Adipocyte (in vitro differentiated cells): ENCODE data around the gene GYG2.
"Not testable (repeated sequence)": the region's sequence is repeated elsewhere in the genome, so short reads cannot be mapped to it uniquely, and the experiment has no call there.

Experiments used
- DNase-seq: peaks from one replicate; pipeline ENCODE4 v3.0.0-alpha.2; 2015; ENCODE audit warnings: low read depth
- H3K27me3 ChIP-seq: replicated peaks from 2 replicates; pipeline ENCODE4 v1.7.0; 2013; ENCODE audit warnings: mild to moderate bottlenecking, low read length, moderate library complexity; ENCODE audit not compliant: control insufficient read depth, insufficient read depth
- H3K36me3 ChIP-seq: 2 replicates; pipeline ENCODE4 v1.7.0; 2013; ENCODE audit warnings: low read length, mild to moderate bottlenecking, moderate library complexity; ENCODE audit not compliant: control insufficient read depth, insufficient read depth, severe bottlenecking
- H3K4me1 ChIP-seq: 2 replicates; pipeline ENCODE4 v1.7.0; 2013; ENCODE audit warnings: mild to moderate bottlenecking, low read length, moderate library complexity; ENCODE audit not compliant: control insufficient read depth, insufficient read depth
- H3K4me3 ChIP-seq: 2 replicates; pipeline ENCODE4 v1.7.0; 2013; ENCODE audit warnings: mild to moderate bottlenecking, low read length, moderate library complexity
- H3K9ac ChIP-seq: 2 replicates; pipeline ENCODE4 v1.7.0; 2013; ENCODE audit warnings: mild to moderate bottlenecking, low read length, moderate library complexity
- H3K9me3 ChIP-seq: 2 replicates; pipeline ENCODE4 v1.7.0; 2013; ENCODE audit warnings: mild to moderate bottlenecking, low read length, moderate library complexity; ENCODE audit not compliant: control insufficient read depth

GYG2 gene

DNA sequence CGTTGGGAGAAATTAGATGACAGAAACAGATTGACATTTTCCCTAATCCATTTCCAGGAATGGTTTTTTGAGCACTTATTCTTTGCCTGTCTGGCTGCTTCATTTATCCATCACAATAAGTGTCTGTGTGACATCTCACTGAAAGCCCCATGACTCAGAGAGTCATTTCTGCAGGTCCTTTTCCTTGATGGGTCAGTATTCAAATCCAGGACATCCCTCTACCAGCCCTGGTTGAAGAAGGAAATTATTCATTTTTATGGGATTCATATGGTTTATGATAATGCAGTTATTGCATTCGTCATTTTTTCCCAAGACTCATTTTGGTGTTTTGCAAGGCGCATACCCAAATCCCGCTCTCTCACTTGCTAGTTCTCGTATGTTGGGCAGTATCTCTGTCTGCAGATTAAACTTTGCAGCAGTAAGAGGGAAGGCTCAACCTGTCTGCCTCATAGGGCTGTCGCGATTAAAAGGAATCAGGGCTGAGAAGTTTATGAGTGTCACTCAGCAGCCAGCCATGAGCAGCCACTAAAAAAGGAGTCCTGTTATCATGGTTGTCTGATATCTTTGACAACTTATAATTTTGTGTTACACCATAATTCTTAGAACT lies 44.0 kb downstream of the GYG2 start:
- H3K4me3 ChIP-seq, result no peak overlapping the region
- H3K9ac ChIP-seq, result no peak overlapping the region
- no peaks in the 10 kb centered on the region for H3K27me3 ChIP-seq
- no peaks in the 10 kb centered on the region for H3K4me1 ChIP-seq
- H3K36me3 ChIP-seq, result peaks cover 23% of the 10 kb centered on the region
- H3K9me3 ChIP-seq, result no peaks in the 10 kb centered on the region
- DNase-seq, result no peak

DNA sequence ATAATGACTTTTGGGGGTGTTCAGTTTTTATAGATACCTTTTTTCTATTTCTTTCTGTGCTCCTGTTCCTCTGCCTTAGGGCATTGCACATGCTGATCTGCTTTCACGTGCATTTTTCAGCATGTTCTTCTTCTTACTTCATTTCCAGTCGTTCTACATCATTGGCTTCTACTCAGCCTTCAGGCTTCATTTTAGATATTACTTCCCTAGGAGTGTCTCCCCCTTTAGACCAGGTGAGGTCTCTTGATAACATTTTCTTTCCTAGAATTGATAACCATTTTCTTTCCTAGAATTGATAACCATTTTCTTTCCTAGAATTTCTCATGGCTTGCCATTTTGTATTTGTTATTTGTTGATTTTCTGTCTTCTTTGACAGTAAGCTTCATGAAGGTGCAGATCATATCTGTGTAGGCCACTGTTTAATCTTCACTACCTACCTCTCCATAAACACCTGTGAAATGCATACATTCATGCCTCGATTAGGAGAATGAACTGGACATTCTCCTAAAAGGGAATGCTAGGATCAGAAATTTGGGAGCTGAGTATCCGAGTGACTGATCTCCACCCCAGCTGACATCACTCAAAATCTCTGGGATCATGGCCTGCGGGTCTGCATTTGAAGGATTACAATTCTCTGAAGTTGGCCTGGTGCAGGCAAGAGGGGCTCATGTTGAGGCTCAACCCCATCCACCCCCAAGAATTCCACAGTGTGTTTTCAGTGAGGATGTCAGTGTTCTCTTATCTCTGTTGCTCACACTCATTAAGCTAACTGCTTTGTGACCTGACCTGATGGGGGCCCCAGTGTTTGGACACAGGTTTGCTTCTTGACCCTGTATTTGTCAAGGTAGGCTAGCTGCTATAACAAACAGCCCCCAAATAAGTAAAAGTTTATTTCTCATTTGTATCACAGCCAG lies 45.7 kb downstream of the GYG2 start:
- Histone ChIP-seq H3K9ac (no peak overlapping the region), H3K36me3 (peaks cover 23% of the 10 kb centered on the region), H3K27me3 (no peaks in the 10 kb centered on the region), H3K4me1 (peaks cover 3% of the 10 kb centered on the region), H3K4me3 (no peak overlapping the region), H3K9me3 (no peaks in the 10 kb centered on the region)
- no peak for DNase-seq

DNA sequence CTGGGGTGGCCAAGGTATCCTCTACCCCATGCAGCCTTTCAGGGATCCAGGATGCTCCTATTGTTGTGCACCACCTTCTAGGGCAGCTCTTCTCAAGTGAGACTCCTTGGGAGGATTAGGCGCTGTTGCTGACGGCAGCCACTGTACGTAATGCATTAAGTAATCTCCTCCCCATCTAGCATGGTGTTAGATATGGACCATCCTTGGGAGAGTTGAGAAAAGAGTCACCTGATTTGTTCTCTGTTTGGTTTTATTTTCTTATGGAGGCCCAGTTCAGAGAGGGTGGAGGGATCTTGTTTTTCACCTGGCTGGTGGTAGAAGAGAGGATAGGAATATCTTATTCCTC lies 46.4 kb downstream of the GYG2 start:
- Histone ChIP-seq H3K4me1 (peaks cover 3% of the 10 kb centered on the region), H3K9me3 (no peaks in the 10 kb centered on the region), H3K27me3 (no peaks in the 10 kb centered on the region), H3K4me3 (no peak overlapping the region), H3K36me3 (peaks cover 23% of the 10 kb centered on the region), H3K9ac (no peak overlapping the region)
- DNase-seq, result no peak

DNA sequence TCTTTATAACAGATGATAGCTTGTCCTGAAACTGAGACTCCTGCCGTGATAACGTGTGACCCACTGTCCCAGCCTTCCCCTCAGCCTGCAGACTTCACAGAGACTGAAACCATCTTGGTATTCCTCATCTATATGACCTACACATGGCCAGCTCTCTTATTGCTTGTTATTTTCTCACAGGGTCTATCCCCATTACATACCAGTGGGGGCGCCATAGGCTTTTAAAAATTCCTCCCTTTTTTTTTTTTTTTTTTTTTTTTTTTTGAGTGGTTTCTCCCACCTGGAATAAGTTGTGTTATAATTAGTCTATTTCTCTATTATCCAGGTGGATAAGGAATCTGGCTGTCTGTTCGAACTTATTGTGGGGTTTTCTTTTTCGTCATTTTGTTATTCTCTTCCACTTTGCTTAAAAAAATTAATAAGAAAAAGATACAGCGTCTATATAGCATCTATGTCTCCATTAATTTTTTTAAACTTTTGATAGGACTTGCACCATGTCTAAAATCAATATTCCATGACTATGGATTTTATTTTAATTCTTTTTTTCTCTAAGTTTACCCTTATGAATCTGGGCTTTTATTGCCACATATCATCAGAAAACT lies 47.2 kb downstream of the GYG2 start:
- Histone ChIP-seq H3K9me3 (no peaks in the 10 kb centered on the region), H3K36me3 (peaks cover 29% of the 10 kb centered on the region), H3K4me3 (no peak overlapping the region), H3K4me1 (peaks cover 3% of the 10 kb centered on the region), H3K27me3 (no peaks in the 10 kb centered on the region), H3K9ac (no peak overlapping the region)
- peak; percentile 20 for DNase-seq

DNA sequence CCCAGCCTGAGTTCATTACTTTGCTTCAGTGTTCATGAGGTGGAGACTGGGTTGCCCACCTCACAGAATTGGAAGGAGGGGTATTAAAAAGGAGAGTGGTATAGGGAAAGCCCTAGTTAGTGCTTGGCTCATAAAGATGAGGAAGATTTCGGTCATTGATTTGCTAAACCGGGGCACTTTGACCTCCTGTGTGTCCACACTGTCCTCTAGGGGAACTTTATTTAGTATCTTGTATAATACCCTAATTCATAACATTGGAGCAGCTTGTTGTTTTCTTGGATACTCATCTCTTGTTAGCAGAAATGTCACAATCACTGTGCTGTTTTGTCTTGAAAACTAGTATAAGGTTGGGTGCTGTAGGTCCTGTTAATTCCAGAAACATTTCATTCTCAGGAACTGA lies 49.8 kb downstream of the GYG2 start:
- H3K27me3 ChIP-seq, result no peaks in the 10 kb centered on the region
- H3K36me3 ChIP-seq, result peaks cover 33% of the 10 kb centered on the region
- H3K4me1 ChIP-seq, result peaks cover 3% of the 10 kb centered on the region
- no peaks in the 10 kb centered on the region for H3K9me3 ChIP-seq
- DNase-seq, result no peak
- no peak overlapping the region for H3K9ac ChIP-seq
- no peak overlapping the region for H3K4me3 ChIP-seq

DNA sequence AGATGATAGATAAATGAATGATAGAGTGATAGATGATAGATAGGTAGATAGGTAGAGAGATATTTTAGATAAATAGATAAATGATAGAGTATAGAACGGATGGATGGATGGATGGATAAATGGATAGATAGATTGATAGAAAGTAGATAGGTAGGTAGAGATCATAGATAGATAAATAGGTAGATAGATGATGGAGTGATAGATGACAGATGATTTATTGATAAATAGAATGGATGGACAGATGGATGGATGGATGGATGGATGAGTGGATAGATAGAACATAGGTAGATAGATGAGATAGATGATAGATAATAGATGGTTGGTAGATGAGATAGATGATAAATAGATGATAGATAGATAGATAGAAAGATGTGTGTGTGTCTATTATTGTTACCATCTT lies 50.9 kb downstream of the GYG2 start:
- no peak for DNase-seq
- H3K4me3 ChIP-seq, result no peak overlapping the region
- H3K4me1 ChIP-seq, result peaks cover 3% of the 10 kb centered on the region
- no peak overlapping the region for H3K9ac ChIP-seq
- H3K36me3 ChIP-seq, result peaks cover 35% of the 10 kb centered on the region
- no peaks in the 10 kb centered on the region for H3K9me3 ChIP-seq
- no peaks in the 10 kb centered on the region for H3K27me3 ChIP-seq

DNA sequence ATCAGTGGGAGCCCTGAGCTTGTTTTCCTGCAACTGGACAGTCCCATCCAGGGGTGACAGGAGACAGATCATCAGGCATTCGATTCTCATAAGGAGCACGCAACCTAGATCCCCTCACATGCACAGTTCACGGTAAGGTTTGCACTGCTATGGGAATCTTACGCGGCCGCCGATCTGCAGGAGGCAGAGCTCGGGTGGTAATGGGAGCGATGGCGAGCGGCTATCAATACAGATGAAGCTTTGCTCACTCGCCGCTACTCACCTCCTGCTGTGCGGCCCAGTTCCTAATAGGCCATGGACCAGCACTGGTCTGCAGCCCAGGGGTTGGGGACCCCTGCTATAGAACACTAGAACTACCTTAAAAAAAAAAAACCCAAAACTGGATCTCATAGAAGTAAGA lies 55.0 kb downstream of the GYG2 start:
- DNase-seq, result no peak
- Histone ChIP-seq H3K4me1 (peaks cover under 1% of the 10 kb centered on the region), H3K9me3 (no peaks in the 10 kb centered on the region), H3K27me3 (no peaks in the 10 kb centered on the region), H3K4me3 (no peak overlapping the region), H3K9ac (no peak overlapping the region), H3K36me3 (peaks cover 30% of the 10 kb centered on the region)

DNA sequence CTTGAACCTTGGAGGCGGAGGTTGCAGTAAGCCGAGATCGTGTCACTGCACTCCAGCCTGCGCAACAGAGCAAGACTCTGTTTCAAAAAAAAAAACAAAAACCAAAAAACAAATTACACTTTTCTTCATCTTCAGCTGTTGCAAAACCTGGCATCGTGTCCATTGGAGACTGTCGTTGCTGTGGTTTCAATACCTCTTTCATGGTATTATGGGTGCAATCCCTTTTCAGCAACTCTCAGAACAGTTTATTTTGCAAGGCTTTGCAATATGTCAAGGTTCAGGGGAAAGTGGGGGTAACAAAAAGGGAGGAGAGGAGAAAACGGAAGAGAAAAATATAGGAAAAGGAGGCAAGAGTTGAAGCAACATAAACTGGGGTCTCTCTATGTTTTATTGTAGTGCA lies 59.6 kb downstream of the GYG2 start:
- no peak for DNase-seq
- peaks cover 2% of the 10 kb centered on the region for H3K27me3 ChIP-seq
- no peak overlapping the region for H3K4me3 ChIP-seq
- H3K9ac ChIP-seq, result peak overlapping the region; percentile 78
- peaks cover 6% of the 10 kb centered on the region for H3K36me3 ChIP-seq
- no peaks in the 10 kb centered on the region for H3K9me3 ChIP-seq
- peaks cover 26% of the 10 kb centered on the region for H3K4me1 ChIP-seq

DNA sequence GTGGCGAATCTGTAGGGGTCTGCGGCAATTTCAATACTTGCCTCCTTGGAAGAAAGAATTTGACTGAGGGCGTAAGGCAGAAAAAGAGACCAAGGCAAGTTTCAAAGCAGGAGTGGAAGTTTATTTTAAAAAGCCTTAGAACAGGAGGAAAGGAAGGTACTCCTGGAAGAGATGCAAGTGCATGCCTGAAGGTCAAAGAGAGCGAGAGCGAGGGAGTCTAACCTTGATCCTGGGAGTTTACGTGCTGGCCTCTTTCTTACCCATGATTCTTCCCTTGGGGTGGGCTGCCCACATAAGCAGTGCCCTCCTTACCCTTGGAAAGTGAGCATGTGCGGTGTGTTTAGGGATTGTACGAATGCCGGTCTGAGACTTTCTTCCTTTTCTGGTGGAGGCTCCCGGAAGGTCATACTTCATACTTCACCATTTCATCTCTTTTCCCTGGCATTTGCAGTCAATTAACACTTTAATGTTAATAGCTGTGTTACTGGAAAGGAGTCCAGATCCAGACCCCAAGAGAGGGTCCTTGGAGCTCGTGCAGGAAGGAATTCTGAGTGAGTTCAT lies 60.4 kb downstream of the GYG2 start:
- H3K4me1 ChIP-seq, result peaks cover 26% of the 10 kb centered on the region
- peak; percentile 23 for DNase-seq
- peak overlapping the region; percentile 78 for H3K9ac ChIP-seq
- H3K36me3 ChIP-seq, result peaks cover under 1% of the 10 kb centered on the region
- peaks cover 2% of the 10 kb centered on the region for H3K27me3 ChIP-seq
- peak overlapping the region; percentile 80 for H3K4me3 ChIP-seq
- H3K9me3 ChIP-seq, result no peaks in the 10 kb centered on the region

DNA sequence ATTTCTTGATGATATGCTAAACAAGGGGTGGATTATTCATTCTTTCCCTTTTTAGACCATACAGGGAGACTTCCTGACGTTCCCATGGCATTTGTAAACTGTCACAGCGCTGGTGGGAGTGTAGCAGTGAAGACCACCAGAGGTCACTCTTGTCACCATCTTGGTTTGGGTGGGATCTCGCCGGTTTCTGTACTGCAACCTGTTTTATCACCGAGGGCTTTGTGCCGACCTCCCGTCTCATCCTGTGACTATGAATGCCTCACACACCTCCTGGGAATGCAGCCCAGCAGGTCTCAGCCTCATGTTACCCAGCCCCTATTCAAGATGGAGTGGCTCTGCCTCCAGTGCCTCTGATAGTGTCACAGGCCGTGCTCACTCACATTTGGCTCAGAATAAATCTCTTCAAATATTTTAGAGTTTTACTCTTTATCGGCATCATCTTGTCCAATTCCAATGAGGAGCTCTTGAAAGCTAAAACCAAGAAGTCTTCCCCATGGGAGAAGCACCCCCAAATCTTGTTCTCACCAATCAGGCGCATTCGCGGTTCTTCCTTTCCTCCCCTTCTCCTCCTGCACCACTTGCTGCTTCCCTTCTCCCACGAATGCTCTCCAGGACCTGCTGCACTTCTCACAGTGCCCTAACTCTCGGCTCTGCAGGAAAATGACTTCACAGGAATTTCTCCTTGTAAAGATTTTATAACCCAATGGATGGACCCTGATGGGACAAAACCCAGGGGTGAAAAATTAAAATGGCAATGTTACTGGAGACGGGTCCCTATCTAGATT lies 61.2 kb downstream of the GYG2 start:
- H3K4me3 ChIP-seq, result peak overlapping the region; percentile 80
- peaks cover 31% of the 10 kb centered on the region for H3K4me1 ChIP-seq
- peak overlapping the region; percentile 78 for H3K9ac ChIP-seq
- H3K36me3 ChIP-seq, H3K27me3 ChIP-seq, H3K9me3 ChIP-seq: not testable (repeated sequence)
- peak; percentile 18 for DNase-seq
